ENCODE data around the gene FBXO42. TPM values are rescaled to one million over a fixed set of nuclear protein-coding genes. Genes with fewer than 3 reads are reported as not detected.
A peak's percentile ranks its signal among the peaks of the same experiment; 100 is the strongest.

Gene FBXO42
- total RNA-seq: 10 to 100 TPM; 17.3 to 26.6 (median 21.4) TPM
- 10 to 100 TPM; 12.4 to 14.8 TPM for polyA plus RNA-seq
- long read RNA-seq, donor 1, full-length matches to known transcripts: 27 of 70 reads
- long read RNA-seq, donor 1, partial matches to known transcripts: 4 of 70 reads
- long read RNA-seq, donor 1, other reads (novel, unspliced or antisense): 39 of 70 reads
- long read RNA-seq, donor 2, full-length matches to known transcripts: 44 of 89 reads
- long read RNA-seq, donor 2, partial matches to known transcripts: 18 of 89 reads
- long read RNA-seq, donor 2, other reads (novel, unspliced or antisense): 27 of 89 reads
- long read RNA-seq, donor 3, full-length matches to known transcripts: 65 of 101 reads
- long read RNA-seq, donor 3, partial matches to known transcripts: 8 of 101 reads
- long read RNA-seq, donor 3, other reads (novel, unspliced or antisense): 28 of 101 reads

- 0% methylated on average over 78 to 81 of the region's 81 CpGs for WGBS, 2 donors
- Histone ChIP-seq H3K27me3 (no peaks in the 10 kb centered on the region), H3K36me3 (no peaks in the 10 kb centered on the region), H3K27ac (peak within 1 kb of the TSS; percentile 81 to 98 (median 96)), H3K4me1 (peaks cover 0 to 46% (median 37%) of the 10 kb centered on the region in 9 donors), H3K9me3 (no peaks in the 10 kb centered on the region), H3K4me3 (peak within 1 kb of the TSS; percentile 73 to 99 (median 95))
- peak; percentile 90 to 94 for DNase-seq
- ATAC-seq: peak; percentile 96 to 99 (median 98)
- intact Hi-C loops (cut with DNase I): loop anchor here in 6 of 10 donors (2.0 to 10.0 kb wide), 4 partner anchors 105 to 147 kb away; partner anchors contain the start of gene CPLANE2 (in 1 of the 6)
- peak in 8 of 9 donors; percentile 45 to 75 (median 60) for TF ChIP-seq CTCF (IDR thresholded peaks at IDR 0.05)
Observed at GRCh38 chr1:16351994-16352841, at the start of gene FBXO42. Gene FBXO42, minus strand, starts transcription at chr1:16352480. Its CDS starts 37,062 bp downstream, at chr1:16315418.

DNA sequence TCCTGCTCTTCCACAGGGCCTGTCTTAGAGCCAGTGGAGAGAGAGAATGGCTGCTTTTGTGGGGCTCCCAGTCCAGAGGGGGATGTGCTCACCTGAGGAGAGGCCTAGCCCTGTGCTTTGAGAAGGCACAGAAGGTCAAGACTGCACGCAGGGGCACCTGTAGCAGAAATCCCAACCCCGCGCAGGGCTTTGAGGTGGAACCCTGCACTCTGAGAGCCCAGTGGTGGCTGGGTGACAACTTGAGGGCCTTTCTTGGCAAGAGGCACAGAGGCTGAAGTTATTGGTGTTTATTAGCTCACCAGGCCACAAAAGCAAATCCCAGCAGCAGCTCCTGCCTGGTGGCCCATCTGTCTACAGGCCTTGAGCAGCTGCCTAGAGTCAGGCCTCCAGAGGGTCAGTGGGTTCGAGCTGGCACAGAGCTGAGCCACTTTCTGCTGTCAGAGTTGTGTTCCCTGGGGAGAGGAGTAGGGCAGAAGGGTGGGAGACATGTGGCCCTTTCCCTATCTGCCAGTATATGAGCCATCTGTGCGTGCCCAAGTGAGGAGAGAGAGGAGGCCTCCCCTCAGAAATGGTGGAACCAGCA is 46.2 kb upstream of the FBXO42 start:
- H3K36me3 ChIP-seq: peaks cover 0 to 67% (median 18%) of the 10 kb centered on the region in 9 donors

GRCh38 chr1:16397120-16397519 is 44.8 kb upstream of the FBXO42 start:
- no peak for TF ChIP-seq CTCF (IDR thresholded peaks at IDR 0.05)
- intact Hi-C loops (cut with DNase I): loop anchor here in 1 of 10 donors (2.0 kb wide), 1 partner anchor 60 kb away; no protein-coding TSS in a partner anchor
- Histone ChIP-seq H3K36me3 (peaks cover 0 to 75% (median 18%) of the 10 kb centered on the region in 9 donors), H3K27ac (peak overlapping the region in 4 of 10 donors; percentile 26 to 66 (median 36)), H3K4me3 (no peak overlapping the region), H3K27me3 (no peaks in the 10 kb centered on the region), H3K4me1 (peaks cover 10 to 41% (median 29%) of the 10 kb centered on the region in 9 donors), H3K9me3 (no peaks in the 10 kb centered on the region)
- DNase-seq (no peak), ATAC-seq (no peak)
- WGBS, 2 donors: 59 to 66% methylated on average over 5 of the region's 5 CpGs

More for the DNA sequence above, 46.2 kb upstream of the FBXO42 start:
- 91 to 95% methylated on average over 5 of the region's 5 CpGs for WGBS, 2 donors
- no peak overlapping the region for H3K4me3 ChIP-seq
- peaks cover under 1 to 27% (median 16%) of the 10 kb centered on the region in 9 donors for H3K4me1 ChIP-seq
- no peak for ATAC-seq
- no peaks in the 10 kb centered on the region for H3K27me3 ChIP-seq
- TF ChIP-seq CTCF (IDR thresholded peaks at IDR 0.05): no peak
- H3K27ac ChIP-seq: no peak overlapping the region
- no peak for DNase-seq
- no peaks in the 10 kb centered on the region for H3K9me3 ChIP-seq
- intact Hi-C loops (cut with DNase I): no loop called here

All from heart right ventricle (tissue), 16 donors.